SK-N-SH (cell line): Measurements from ENCODE around the gene ACE. TPM values are rescaled to one million over a fixed set of nuclear protein-coding genes. Genes with fewer than 3 reads are reported as not detected.

Experiments
- CTCF ChIA-PET: fragments of 300-600, 350-600 bp; formaldehyde crosslinking; extraction: SDS; loops from one replicate; lab custom pipeline; 2021; lab: Yijun Ruan, JAX
- POLR2A ChIA-PET: fragments of 350-600 bp; sonication (Branson Sonifier 250); formaldehyde crosslinking; extraction: SDS; loops from one replicate; lab custom pipeline; 2020; ENCODE audit warnings: antibody characterized with exemption, inconsistent platforms; lab: Yijun Ruan, JAX
- DNase-seq: peaks from one replicate; pipeline ENCODE4 v3.0.0; 2012
- H2AFZ ChIP-seq: fragments of 200-600 bp; sonication (generic); 2 replicates; pipeline ENCODE4 v1.8.1; 2016; ENCODE audit warnings: antibody characterized with exemption, mild to moderate bottlenecking, low read depth
- H3F3A ChIP-seq: fragments of 200-600 bp; sonication (generic); replicated peaks from 2 replicates; pipeline ENCODE3; 2016; ENCODE audit warnings: antibody characterized with exemption, mild to moderate bottlenecking; ENCODE audit not compliant: insufficient read depth
- H3K27ac ChIP-seq, 2 experiments: fragments of 200-500 bp in 1 of 2; fragments of 200-600 bp in 1 of 2; sonication (Bioruptor generic) in 1 of 2; sonication (generic), shearing (Covaris generic) in 1 of 2; 2 replicates each; pipeline versions ENCODE4 v1.5.1 to v1.6.1; 2014 to 2016; ENCODE audit warnings: low read depth in 2 of 2, inconsistent platforms in 1 of 2, low read length in 1 of 2, mild to moderate bottlenecking in 1 of 2, mixed read lengths in 1 of 2
- H3K27me3 ChIP-seq: fragments of 200-600 bp; sonication (generic), shearing (Covaris generic); 2 replicates; pipeline ENCODE4 v1.6.1; 2016; ENCODE audit warnings: mixed run types; ENCODE audit not compliant: insufficient read depth
- H3K36me3 ChIP-seq, 2 experiments: fragments of 200-500 bp in 1 of 2; fragments of 200-600 bp in 1 of 2; sonication (Bioruptor generic) in 1 of 2; sonication (generic) in 1 of 2; replicated peaks in 1 of 2; 2 replicates each; pipeline versions ENCODE3 to v1.5.1; 2014 to 2016; ENCODE audit warnings: low read length in 1 of 2, mild to moderate bottlenecking in 1 of 2; ENCODE audit not compliant: insufficient read depth in 2 of 2, control insufficient read depth in 1 of 2
- H3K4me1 ChIP-seq, 2 experiments: fragments of 200-500 bp in 1 of 2; fragments of 200-600 bp in 1 of 2; sonication (Bioruptor generic) in 1 of 2; sonication (generic), shearing (Covaris generic) in 1 of 2; 2 replicates each; pipeline versions ENCODE4 v1.5.1 to v1.6.1; 2014 to 2016; ENCODE audit warnings: low read depth in 1 of 2, low read length in 1 of 2, mixed run types in 1 of 2; ENCODE audit not compliant: insufficient read depth in 2 of 2, control insufficient read depth in 1 of 2
- H3K4me2 ChIP-seq: fragments of 200-600 bp; sonication (generic), shearing (Covaris generic); 2 replicates; pipeline ENCODE4 v1.6.1; 2017; ENCODE audit warnings: mixed run types
- H3K4me3 ChIP-seq, 2 experiments: fragments of 200-500 bp in 1 of 2; fragments of 200-600 bp in 1 of 2; sonication (Bioruptor generic) in 1 of 2; sonication (generic), shearing (Covaris generic) in 1 of 2; 2 replicates each; pipeline versions ENCODE4 v1.5.1 to v1.8.1; 2014 to 2016; ENCODE audit warnings: low read depth in 2 of 2, inconsistent platforms in 1 of 2, low read length in 1 of 2, mild to moderate bottlenecking in 1 of 2, mixed read lengths in 1 of 2, moderate library complexity in 1 of 2
- H3K79me2 ChIP-seq: fragments of 200-600 bp; sonication (generic); 2 replicates; pipeline ENCODE4 v1.8.1; 2017; ENCODE audit warnings: mild to moderate bottlenecking; ENCODE audit not compliant: insufficient read depth
- H3K9ac ChIP-seq: fragments of 200-600 bp; sonication (generic); 2 replicates; pipeline ENCODE4 v1.6.1; 2017; ENCODE audit warnings: mixed run types
- H3K9me2 ChIP-seq: fragments of 200-600 bp; sonication (generic); 2 replicates; pipeline ENCODE4 v1.6.1; 2017; ENCODE audit warnings: mixed run types
- H3K9me3 ChIP-seq: fragments of 200-600 bp; sonication (generic); 2 replicates; pipeline ENCODE4 v1.6.1; 2017; ENCODE audit warnings: mixed run types, mild to moderate bottlenecking, moderate library complexity
- H4K20me1 ChIP-seq: fragments of 200-600 bp; sonication (generic); 2 replicates; pipeline ENCODE4 v1.6.1; 2017; ENCODE audit warnings: mild to moderate bottlenecking, mixed run types; ENCODE audit not compliant: insufficient read depth
- CHD2 ChIP-seq: fragments of 150-350 bp; IDR thresholded peaks from 2 replicates; pipeline ENCODE4 v1.6.1; 2018; ENCODE audit warnings: low read length; ENCODE audit not compliant: partially characterized antibody
- CTCF ChIP-seq: fragments of 200-600 bp; sonication (generic); IDR thresholded peaks from 2 replicates; pipeline ENCODE4 v1.6.1; 2017; ENCODE audit warnings: antibody characterized with exemption, mild to moderate bottlenecking, moderate library complexity
- FOSL2 ChIP-seq: IDR thresholded peaks from 2 replicates; pipeline ENCODE4 v1.4.0; 2012; ENCODE audit warnings: low read depth, mild to moderate bottlenecking, moderate library complexity, borderline replicate concordance
- FOXJ3 ChIP-seq: sonication (generic); formaldehyde crosslinking; IDR thresholded peaks from 2 replicates; pipeline ENCODE4 v1.5.1; 2020; ENCODE audit warnings: mild to moderate bottlenecking, missing genetic modification reagents
- GATA2 ChIP-seq: sonication (generic); formaldehyde crosslinking; IDR thresholded peaks from 2 replicates; pipeline ENCODE4 v1.5.0; 2020; ENCODE audit warnings: mild to moderate bottlenecking, missing genetic modification reagents
- IRF3 ChIP-seq: fragments of 150-350 bp; IDR thresholded peaks from 2 replicates; pipeline ENCODE4 v1.6.1; 2016; ENCODE audit warnings: mild to moderate bottlenecking, low read depth, low read length
- MEF2A ChIP-seq: IDR thresholded peaks from 2 replicates; pipeline ENCODE4 v1.4.0; 2012; ENCODE audit warnings: low read depth, borderline replicate concordance
- MXI1 ChIP-seq: IDR thresholded peaks from 2 replicates; pipeline ENCODE4 v1.6.1; 2012; ENCODE audit warnings: mild to moderate bottlenecking, low read depth, low read length, improper control_type of control experiment
- NFIC ChIP-seq: IDR thresholded peaks from 2 replicates; pipeline ENCODE4 v1.4.0; 2012; ENCODE audit warnings: borderline replicate concordance
- POLR2AphosphoS5 ChIP-seq: IDR thresholded peaks from 2 replicates; pipeline ENCODE4 v1.6.1; 2012; ENCODE audit warnings: low read depth, low read length
- TAF1 ChIP-seq: IDR thresholded peaks from 2 replicates; pipeline ENCODE4 v1.6.1; 2012; ENCODE audit warnings: low read depth, mild to moderate bottlenecking, low read length, moderate library complexity, borderline replicate concordance
- TEAD4 ChIP-seq: IDR thresholded peaks from 2 replicates; pipeline ENCODE4 v1.4.0; 2012; ENCODE audit warnings: mild to moderate bottlenecking, borderline replicate concordance; ENCODE audit not compliant: insufficient read depth
- USF2 ChIP-seq: fragments of 150-350 bp; IDR thresholded peaks from 2 replicates; pipeline ENCODE4 v1.6.1; 2017; ENCODE audit warnings: antibody characterized with exemption, low read length, low read depth, borderline replicate concordance
- ZBTB33 ChIP-seq: IDR thresholded peaks from 2 replicates; pipeline ENCODE4 v1.4.0; 2012; ENCODE audit warnings: low read depth, borderline replicate concordance
- WGBS: methylation state at CpG from one replicate; pipeline ENCODE4 v1.1.6; 2017; ENCODE audit warnings: low lambda C conversion rate; 5-methylcytosine and 5-hydroxymethylcytosine counted together
- polyA plus RNA-seq, 3 experiments: library from polyadenylated mRNA; depleted of rRNA; stranded (reverse); fragments of >200 nt; gene quantifications; 2 replicates each; pipeline ENCODE4 v1.2.3, GENCODE V29; 2012

The ACE gene
- polyA plus RNA-seq, 1 of the 3 experiments (the other 2 are of a cell fraction) = 12.1 TPM

- Histone ChIP-seq H3K79me2 (no peaks in the 10 kb centered on the region), H3K9me3 (no peaks in the 10 kb centered on the region), H3K4me2 (no peak overlapping the region), H2AFZ (no peak overlapping the region), H3K27me3 (no peaks in the 10 kb centered on the region), H3K9me2 (no peaks in the 10 kb centered on the region), H3K4me3 (no peak overlapping the region), H4K20me1 (no peaks in the 10 kb centered on the region), H3K36me3 (peaks cover 0 to 4% of the 10 kb centered on the region in 2 experiments), H3K27ac (peak overlapping the region in 1 of 2 experiments; percentile 84; a peak in 2 of 4 replicates), H3K9ac (no peak overlapping the region), H3F3A (no peaks in the 10 kb centered on the region), H3K4me1 (peaks cover 9 to 43% of the 10 kb centered on the region in 2 experiments; a peak in 3 of 4 replicates)
- no peak for TF ChIP-seq ZBTB33
- no peak for TF ChIP-seq CHD2
- no peak for TF ChIP-seq FOSL2
- no peak for TF ChIP-seq CTCF
- no peak for TF ChIP-seq TEAD4
- no peak for TF ChIP-seq MEF2A
- no peak for TF ChIP-seq POLR2AphosphoS5
- TF ChIP-seq TAF1 = no peak
- no peak for TF ChIP-seq GATA2 (CRISPR knock-in tag)
- TF ChIP-seq FOXJ3 (CRISPR knock-in tag) = no peak
- TF ChIP-seq IRF3 = no peak
- no peak for TF ChIP-seq MXI1
- TF ChIP-seq USF2 = no peak
- TF ChIP-seq NFIC = no peak
- no peak for DNase-seq
- CTCF ChIA-PET = interaction anchor here (1.0 to 13.7 kb wide), 10 partner anchors 16 to 128 kb away, joined by 3 to 708 read pairs (median 5); partner anchors contain the start of genes CYB561 and DCAF7
- WGBS = 90% methylated on average over 15 of the region's 16 CpGs
- POLR2A ChIA-PET = interaction anchor here (0.7 to 9.6 kb wide), 7 partner anchors 9 to 119 kb away, joined by 3 to 212 read pairs (median 4); partner anchors contain the start of genes CYB561 and TACO1
These were observed 4.6 kb downstream of the ACE start for GRCh38 chr17:63481488-63481870.
